Stimulated activated CD4-positive, alpha-beta T cell treated with anti-CD3 and anti-CD28 coated beads, Interleukin-1b, Interleukin-23, amount 100 ng/mL, for 24 hours (primary cell): ENCODE results near the gene CDS2.
"Not testable (repeated sequence)": the region's sequence is repeated elsewhere in the genome, so short reads cannot be mapped to it uniquely, and the experiment has no call there.

Experiments
- DNase-seq, 4 experiments: peaks; one replicate each; pipeline ENCODE4 v3.0.0-alpha.2; 2020; ENCODE audit warnings: low read depth in 4 of 4, low spot score in 1 of 4

Gene CDS2

DNA sequence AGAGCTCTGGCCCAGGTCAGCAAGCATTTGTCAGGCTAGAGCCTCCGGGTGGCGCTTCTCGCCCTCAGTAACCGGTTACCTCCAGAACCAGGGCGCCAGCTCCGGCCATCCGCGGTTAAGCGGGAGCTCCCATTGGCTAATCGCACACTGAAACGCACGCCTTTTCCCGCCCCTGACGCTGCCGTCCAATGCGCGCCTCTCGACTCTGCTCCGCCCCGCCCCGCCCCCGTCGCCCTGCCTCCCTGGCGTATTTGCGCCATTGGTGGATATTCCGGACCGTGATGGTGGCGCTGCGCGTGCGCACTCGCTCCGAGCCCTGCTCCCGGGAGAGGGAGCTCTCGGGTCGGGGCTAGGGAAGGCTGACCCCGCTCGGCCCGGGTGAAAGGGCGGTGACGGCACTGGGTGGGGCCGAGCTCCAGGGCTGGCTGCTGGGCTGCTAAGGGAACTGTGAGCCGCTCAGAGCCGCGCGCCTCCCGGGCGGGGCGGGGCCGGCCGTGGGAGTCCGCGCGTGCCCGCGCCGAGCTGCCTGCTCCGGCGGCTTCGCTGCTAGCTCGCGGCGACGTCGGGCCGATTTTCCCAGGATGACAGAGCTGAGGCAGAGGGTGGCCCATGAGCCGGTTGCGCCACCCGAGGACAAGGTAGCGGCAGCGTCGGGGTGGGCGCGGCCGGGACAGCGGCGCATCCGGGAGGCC, at the start of gene CDS2:
Gene CDS2, plus strand, starts transcription at position 497 of the 692 bp plus-strand sequence. Its CDS starts 85 bp downstream, at position 582.
- peak; percentile 100 for DNase-seq

DNA sequence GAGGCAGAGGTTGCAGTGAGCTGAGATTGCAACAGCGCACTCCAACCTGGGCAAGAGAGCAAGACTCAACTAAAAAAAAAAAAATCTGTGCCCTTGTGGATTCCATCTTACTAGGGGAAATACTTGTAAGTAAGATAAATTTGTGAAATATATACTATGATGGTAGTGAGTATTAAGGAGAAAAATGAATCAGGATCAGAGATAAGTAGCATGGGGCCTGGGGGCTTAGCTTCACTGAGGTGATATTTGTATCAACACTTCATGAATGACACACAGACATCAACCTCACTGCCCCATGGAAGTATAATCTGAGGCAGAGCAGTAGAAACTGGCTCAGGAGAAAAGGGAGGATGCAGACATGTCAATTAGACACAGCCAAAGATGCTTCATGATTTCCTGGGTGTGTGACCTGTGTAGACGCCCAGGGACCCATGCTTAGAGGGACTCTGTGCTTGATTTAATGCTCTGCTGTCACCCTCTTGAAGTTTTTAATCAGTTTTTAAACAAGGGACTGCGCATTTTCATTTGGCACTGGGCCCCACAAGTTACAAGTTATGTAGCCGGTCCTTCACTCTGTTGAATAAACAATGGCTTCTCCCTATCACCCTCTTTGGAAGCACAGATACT, 48.9 kb upstream of the CDS2 start:
- DNase-seq = no peak

DNA sequence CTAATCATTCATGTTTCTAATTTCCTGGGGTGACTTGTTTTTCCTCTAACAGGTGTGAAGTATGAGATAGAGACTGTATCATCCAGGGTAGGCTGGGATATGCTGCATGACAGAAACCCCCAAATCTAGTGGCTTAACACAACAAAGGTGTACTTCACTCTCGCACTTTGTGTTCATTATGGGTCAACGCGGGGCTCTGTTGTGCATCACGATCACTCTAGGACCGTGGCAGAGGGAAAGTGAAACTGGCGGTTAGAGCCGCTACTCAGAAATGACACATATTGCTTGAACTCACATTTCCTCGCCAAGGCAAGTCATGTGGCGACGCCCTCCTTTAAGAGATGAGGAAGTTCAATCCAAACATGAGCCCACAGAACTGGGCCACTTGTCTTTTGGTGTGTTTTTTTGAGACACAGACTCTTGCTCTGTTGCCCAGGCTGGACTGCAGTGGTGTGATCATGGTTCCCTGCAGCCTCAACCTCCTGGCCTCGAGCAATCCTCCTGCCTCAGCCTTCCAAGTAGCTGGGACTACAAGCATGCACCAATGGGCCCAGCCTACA, 48.3 kb upstream of the CDS2 start:
- DNase-seq = peak; percentile 30 to 71 (median 52)

DNA sequence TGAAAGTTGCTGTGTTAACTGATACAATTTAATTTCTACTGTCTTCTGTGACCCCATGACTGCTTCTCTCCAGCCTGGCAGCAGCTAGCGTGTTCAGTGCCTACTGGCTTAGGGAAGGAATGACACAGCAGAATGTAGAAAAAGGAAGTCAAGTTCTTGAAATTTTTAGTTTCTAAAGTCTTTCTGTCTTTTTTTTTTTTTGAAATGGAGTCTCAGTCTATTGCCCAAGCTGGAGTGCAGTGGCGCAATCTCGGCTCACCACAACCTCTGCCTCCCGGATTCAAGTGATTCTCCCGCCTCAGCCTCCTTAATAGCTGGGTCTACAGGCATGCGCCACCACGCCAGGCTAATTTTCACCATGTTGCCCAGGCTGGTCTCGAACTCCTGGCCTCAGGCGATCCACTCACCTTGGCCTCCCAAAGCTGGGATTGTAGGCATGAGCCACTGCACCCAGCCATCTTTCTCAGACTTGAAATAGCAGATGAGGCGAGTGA, 46.4 kb upstream of the CDS2 start:
- no peak for DNase-seq

DNA sequence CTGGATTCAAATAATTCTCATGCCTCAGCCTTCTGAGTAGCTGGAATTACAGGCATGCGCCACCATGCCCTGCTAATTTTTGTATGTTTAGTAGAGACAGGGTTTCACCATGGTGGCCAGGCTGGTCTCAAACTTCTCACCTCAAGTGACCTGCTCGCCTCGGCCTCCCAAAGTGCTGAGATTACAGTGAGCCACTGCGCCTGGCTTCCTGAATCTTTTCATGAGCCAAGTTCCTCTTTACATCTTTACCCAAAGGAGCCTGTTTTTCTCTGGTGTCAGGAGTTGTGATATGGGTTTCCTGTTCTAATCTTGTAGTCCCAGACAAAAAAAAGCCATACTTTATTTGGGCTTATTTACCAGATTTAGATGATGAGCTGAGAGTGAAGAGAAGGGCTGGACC, 41.4 kb upstream of the CDS2 start:
- no peak for DNase-seq

DNA sequence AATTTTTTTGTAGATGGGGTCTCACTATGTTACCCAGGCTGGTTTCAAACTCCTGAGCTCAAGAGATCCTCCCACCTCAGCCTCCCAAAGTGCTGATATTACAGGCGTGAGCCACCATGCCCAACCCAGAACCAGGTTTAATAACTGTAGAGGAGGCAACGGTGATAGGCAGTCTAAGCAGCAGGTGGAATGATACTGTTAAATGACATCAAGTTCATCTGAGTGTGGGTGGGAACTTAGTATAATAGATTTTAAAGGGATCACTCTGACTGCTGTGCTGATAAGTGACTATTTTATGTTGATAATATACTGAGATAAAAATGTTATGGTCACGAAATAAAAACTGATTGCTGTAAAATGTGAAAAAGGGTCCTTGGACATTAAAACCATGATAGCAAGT, 38.1 kb upstream of the CDS2 start:
- DNase-seq = no peak

DNA sequence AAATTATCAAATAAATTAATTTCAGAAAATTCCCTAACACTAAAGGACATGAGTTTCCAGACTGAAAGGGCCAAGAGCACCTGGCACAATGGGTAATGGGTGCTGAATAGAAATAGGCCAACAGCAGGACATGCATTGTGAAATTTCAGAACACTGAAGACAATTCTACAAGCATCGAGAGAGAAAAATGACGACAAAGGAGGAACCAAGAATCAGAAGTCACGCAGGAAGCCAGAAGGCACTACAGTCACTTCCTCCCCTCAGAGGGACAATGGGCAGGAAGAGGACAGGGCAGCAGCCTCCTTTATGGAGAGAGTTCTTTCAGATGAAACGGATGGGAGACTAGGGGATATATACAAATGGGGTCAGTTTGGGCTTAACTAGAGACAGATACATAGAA, 36.6 kb upstream of the CDS2 start:
- DNase-seq = no peak

DNA sequence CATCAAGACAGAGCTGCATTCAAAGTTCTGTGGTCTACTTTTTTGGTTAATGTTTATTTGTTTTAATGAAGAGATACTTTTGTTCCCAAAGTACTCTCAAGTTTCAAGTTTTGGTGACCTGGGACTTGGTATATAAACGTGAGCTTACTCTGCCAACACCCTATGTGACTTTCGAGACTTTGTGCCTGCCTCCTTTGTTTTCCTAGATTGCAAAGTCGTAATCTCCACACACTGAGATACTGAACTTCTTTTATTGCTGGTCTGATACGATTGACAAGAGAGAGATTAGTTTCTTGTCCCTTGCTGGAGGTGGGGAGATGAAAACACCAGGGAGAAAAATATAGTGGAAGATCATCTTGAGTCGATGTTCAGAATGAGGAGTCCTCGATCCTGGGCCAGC, 34.9 kb upstream of the CDS2 start:
- no peak for DNase-seq

DNA sequence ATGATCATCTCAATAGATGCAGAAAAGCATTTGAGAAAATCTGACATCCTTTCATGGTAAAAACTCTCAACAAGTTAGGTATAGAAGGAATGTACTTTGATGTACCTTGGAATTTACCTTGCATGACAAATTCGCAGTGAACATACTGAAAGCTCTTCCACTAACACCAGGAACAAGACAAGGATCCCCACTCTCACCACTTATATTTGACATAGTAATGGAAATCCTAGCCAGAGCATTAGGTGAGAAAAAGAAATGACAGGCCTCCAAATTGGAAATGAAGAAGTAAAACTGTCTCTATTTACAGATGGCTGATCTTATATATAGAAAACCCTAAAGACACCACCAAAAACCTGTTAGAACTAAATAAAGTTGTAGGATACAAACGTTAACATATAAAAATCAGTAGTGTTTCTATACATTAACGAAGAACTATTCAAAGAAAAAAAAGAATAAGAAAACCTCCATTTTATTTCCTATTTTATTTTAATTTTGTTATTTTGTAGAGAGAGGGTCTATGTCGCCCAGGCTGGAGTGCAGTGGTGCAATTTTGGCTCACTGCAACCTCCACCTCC, 34.0 kb upstream of the CDS2 start:
- no peak for DNase-seq

DNA sequence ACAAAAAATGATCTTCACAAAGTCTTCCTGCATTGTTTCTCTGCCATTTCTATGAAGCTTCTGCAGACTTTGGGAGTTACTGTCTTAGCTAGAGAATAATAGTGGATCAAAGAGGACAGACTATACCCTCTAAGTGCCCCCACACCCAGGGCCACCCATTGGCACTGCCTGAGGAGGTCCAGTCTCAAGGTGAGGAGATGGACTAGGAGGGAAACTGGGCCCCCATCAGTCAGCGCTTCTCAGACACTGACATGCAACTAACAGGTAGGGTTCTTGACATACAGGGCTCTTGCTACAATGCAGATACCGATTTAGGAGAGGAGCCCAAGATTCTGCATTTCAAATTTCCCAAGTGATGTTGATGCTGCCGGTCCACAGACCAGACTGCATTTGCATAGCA, 31.4 kb upstream of the CDS2 start:
- DNase-seq = no peak

DNA sequence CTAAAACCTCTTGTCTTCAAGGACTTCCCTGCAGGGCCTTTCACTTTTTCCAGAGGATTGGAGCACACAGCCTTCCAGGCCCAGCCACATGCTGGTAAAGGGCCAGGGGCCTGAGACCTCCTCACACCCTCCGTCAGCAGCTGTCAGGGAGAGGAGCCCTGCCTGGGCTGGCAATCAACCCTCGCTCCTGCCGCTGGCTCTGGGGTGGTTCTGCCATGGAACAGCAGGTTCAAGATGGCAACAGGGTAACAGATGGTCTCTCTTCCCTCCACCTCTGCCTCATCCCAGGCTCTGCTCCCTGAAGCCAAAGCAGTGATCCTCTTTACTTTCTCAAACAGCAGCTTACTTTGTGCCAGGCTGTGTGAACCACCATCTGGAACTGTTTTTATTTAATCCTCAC, 30.9 kb upstream of the CDS2 start:
- no peak for DNase-seq

DNA sequence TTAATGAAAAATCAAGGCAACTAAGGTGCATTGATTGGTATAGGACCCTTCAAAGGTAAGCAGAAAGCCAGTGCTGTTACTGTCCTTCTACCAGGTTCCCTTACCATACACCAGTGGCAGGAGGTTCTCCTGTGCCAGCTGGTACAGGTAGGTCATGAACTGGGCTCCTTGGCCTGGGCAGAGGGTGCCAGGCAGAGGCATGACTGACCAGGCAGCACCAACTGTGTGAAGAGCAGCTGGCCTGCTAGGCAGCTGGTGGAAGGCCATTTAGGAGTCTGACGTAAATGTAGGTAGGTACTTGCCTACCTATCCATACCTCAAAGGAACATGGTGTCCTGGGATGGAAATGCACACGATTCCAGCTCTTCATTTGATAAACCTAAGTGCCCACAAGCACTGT, 30.3 kb upstream of the CDS2 start:
- DNase-seq = no peak

DNA sequence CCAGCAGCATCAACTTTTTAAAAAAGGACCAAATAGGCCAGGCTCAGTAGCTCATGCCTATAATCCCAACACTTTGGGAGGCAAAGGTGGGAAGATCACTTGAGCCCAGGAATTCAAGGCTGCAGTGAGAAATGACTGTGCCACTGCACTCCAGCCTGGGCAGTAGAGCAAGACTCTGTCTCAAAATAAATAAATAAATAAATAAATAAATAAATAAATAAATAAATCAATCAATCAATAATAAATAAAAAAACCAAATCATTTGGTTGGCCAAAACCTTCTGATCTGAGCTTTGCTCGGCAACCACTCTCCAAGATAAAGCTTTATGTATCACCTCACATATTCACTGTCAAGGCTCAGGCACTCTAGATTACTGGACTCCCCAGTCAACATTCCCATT, 27.8 kb upstream of the CDS2 start:
- not testable (repeated sequence) for DNase-seq

DNA sequence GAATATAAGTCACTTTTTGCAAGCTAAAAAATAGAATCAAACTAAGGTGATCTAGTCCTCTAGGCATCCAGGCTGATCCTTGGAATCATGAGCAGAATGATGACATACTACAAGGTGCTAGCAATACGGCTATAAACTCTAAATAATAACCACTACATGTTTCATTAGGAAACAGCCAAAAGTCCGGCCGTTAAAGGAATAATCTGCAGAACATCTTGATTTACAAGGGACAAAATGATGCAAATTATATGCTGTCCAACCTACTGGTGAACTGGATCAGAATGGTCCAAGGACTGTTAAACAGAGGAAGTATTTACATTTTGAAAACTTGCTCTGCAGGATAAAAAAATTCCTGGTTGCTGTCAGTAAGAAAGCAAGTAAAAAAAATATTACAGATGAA, 26.9 kb upstream of the CDS2 start:
- DNase-seq = not testable (repeated sequence)

DNA sequence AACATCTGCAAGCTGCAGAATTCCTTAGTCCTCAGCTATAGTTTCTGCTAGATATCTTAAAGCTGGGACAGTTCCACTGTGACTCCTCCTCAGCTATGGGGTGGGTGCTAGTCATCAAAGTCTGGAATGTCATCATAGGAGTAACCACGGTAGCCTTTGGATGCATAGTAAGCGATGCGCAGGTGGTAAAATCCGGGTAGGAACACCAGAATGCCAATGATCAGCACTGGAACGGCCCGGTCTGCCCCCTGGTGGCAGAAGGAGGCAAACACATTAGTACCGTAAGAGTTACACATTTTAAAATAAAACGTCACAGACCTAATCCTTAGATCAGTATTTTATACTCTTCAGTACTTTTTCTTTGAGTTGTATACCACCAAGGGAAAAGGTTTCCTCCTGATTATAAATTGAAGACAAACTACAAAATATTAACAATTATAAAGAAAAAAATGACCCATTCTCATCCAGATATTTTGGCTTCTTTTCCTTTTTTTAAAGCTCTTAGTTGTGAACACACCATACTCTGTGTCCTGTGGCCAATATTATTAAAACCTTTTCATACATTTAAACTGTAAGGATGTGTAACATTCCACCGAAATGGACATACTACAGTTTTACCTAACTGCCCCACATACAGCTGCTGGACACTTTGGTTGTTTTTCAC, 26.0 kb upstream of the CDS2 start:
- DNase-seq = peak; percentile 53 to 69 (median 56)

DNA sequence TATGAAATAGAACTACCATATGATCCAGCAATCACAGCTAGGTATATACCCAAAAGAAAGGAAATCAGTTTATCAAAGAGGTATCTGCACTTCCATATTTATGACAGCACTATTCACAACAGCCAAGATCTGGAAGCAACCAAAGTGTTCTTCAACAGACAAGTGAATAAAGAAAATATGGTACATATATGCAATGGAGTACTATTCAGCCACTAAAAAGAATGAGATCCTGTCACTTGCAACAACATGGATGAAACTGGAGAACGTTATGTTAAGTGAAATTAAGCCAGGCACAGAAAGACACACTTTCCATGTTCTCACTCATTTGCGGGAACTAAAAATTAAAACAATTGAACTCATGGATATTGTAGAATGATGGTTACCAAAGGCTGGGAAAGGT, 22.3 kb upstream of the CDS2 start:
- no peak for DNase-seq

DNA sequence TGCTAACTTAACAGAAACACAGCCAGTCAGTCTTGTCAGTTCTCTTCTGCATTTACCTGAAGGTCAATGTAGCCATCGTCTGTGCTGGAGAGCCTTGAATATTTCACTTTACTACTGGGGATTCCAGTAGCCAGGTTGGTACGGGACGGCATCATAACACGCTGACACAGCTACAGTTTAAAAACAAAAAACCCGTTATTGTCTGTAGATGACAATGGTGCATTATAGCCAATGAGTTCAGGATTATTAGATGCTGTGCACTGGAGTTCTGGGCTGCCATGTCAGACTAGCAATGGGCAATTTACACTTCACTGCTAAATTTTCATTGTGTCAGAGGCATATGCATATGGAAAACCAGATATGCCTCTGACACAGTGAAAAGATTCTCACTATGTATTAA, 17.5 kb upstream of the CDS2 start:
- DNase-seq = no peak

DNA sequence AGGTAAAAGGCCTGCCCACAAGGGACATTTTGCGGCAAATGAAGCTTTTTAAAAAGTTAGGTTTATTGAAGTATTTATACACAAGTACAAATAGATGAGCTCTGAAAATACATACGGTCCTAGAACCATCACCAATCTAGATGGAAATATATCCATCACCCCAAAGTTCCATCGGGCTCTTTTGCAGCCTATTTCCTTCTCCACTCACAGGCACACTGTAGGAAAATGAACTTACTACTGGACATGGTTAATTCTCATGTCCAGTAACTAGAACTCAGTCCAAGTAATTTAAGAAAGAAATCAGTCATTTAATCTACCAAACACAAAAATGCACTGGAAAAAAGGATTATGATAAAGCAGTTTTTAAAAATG, 13.2 kb upstream of the CDS2 start:
- DNase-seq = no peak

DNA sequence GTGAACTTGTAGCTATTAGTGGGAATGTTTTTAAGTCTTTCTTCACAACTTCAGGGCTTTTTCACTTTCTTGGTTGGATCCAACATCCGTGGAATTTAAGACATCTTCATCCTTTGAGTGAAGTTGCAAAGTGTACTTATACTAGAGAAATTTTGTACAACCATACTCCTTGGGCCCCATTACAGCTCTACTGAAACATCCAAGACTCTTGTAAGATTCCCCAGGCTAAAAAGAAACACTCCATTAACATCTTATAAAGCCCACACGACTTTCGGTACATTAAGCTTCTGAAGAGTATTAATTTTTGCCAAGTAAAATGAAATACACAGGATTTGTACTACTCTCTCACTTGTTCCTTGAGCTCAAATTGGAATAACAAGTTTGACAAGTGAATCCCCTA, 12.4 kb upstream of the CDS2 start:
- DNase-seq = no peak

DNA sequence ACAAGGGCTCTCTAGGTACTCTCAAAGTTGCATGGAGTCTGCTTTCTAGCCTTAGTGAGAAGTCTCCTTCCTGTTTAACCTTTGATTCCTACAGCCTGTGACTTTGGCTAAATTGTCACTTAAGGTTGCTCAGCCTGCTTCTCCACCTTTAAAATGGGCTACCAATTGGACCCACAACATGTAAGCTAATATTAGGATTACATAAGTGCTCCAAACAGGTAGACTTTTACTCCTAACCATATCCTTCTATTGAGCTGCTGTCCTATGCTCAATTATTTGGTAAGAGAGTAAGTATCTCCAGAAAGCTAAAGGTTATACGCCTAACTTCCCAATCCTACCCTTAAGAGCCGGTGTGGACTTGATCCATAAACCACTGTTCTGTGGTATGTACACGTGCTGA, 9.9 kb upstream of the CDS2 start:
- no peak for DNase-seq

DNA sequence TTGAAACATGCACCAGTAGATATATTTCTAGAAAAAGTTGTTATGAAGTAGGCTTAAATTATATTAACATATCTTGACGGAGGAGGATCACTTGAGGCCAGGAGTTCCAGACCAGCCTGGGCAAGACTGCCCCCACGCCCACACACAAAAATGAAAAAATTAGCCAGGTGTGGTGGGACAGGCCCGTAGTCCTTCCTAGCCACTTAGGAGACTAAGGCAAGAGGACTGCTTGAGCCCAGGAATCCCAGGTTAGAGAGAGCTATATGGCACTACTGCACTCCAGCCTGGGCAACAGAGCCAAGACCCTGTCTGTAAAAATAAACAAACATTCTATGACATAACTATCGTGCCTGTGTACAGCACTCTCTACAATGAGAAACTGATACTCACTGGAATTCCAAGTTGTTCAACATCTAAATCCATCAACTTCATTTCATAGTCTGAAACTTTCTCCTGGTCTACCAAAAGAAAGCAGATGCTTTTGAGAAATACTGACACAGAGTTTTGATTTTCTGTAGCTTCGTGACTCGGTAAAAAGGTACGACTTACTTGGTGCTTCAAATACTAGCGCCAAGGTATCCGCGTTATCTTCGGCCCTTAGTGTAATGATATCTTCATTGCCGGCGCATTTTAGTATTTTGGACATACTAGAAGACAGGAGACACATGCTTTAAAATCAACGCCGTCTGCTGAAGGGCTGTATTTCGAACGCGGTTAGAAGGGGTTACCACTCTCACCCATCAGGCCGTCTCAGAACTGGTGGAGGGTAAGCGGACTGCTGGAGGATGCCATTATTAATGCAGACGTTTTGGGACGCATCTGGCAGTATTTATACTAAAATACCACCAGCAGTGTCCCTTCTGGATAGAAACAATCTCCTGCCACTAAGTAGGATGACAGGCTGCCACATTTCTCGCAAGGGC, 8.3 kb upstream of the CDS2 start:
- peak in 1 of 4 experiments; percentile 4 for DNase-seq
